Upper lobe of left lung (tissue), 6 donors: Measurements from ENCODE around the gene GTPBP6. TPM values are rescaled to one million over a fixed set of nuclear protein-coding genes. Genes with fewer than 3 reads are reported as not detected.
"Not testable (repeated sequence)": the region's sequence is repeated elsewhere in the genome, so short reads cannot be mapped to it uniquely, and the experiment has no call there.

Source experiments
- ATAC-seq, 2 donors: fragments of 200-7000 bp; cut with Tn5 transposase; one replicate each; pipeline ENCODE4 v1.9.1; 2022; ENCODE audit warnings: mild to moderate bottlenecking in 2 of 2, moderate library complexity in 2 of 2; ENCODE audit not compliant: low FRiP score in 2 of 2
- DNase-seq, 2 donors: peaks; one replicate each; pipeline ENCODE4 v3.0.0-alpha.2; 2019 to 2020
- H3K27ac ChIP-seq, 4 donors: fragments of 200-600 bp; sonication (generic); one replicate each; pipeline ENCODE4 v1.5.1; 2016 to 2019
- H3K27me3 ChIP-seq, 4 donors: fragments of 200-600 bp; sonication (generic); one replicate each; pipeline ENCODE4 v1.5.1; 2017 to 2019
- H3K36me3 ChIP-seq, 4 donors: fragments of 200-600 bp; sonication (generic); one replicate each; pipeline ENCODE4 v1.5.1; 2016 to 2019
- H3K4me1 ChIP-seq, 4 donors: fragments of 200-600 bp; sonication (generic); one replicate each; pipeline ENCODE4 v1.5.1; 2018 to 2019
- H3K4me3 ChIP-seq, 4 donors: fragments of 200-600 bp; sonication (generic); one replicate each; pipeline ENCODE4 v1.5.1; 2017 to 2019; ENCODE audit warnings: mild to moderate bottlenecking in 2 of 4, moderate library complexity in 1 of 4
- H3K9me3 ChIP-seq, 4 donors: fragments of 200-600 bp; sonication (generic); one replicate each; pipeline ENCODE4 v1.5.1; 2018 to 2019
- CTCF ChIP-seq, 6 experiments: fragments of 450-650 bp in 4 of 6; fragments of 200-600 bp in 2 of 6; sonication (generic) in 2 of 6; IDR thresholded peaks; one replicate each; pipeline ENCODE4 v1.5.1; 2016 to 2019; ENCODE audit warnings: antibody characterized with exemption in 6 of 6
- EP300 ChIP-seq, 4 donors: sonication (generic); formaldehyde crosslinking; IDR thresholded peaks; one replicate each; pipeline ENCODE4 v1.5.1; 2017; ENCODE audit warnings: antibody characterized with exemption in 4 of 4, control low read depth in 2 of 4
- POLR2A ChIP-seq, 4 donors: fragments of 450-650 bp; IDR thresholded peaks; one replicate each; pipeline ENCODE4 v1.5.1; 2016 to 2017; ENCODE audit warnings: antibody characterized with exemption in 4 of 4, mild to moderate bottlenecking in 2 of 4
- POLR2AphosphoS5 ChIP-seq, 2 donors: sonication (generic); formaldehyde crosslinking; IDR thresholded peaks; one replicate each; pipeline ENCODE4 v1.5.1; 2017; ENCODE audit warnings: antibody characterized with exemption in 2 of 2
- WGBS, 2 donors: methylation state at CpG; one replicate each; pipeline ENCODE4 v1.1.5; 2017 to 2018; 5-methylcytosine and 5-hydroxymethylcytosine counted together
- total RNA-seq, 6 donors: library from RNA; depleted of rRNA in 4 of 6; stranded (reverse); fragments of >200 nt in 4 of 6; gene quantifications; one replicate each; pipeline versions ENCODE4 v1.1.0 to v1.2.1, GENCODE V29; 2016 to 2021
- donor health status: DM: no; HTN: no; CAD: no; lungs with moderate emphysema.
- donor health status: DM: no; HTN: yes; CAD: no; lungs with severe emphysema.

The GTPBP6 gene
- total RNA-seq, 6 donors from 2014 or later, result 34.6 to 69.9 (median 61.0) TPM

- 95% methylated on average over 12 to 13 of the region's 13 CpGs for WGBS, 2 donors
- peak in 1 of 2 donors; percentile 6 for DNase-seq
- peaks cover 2 to 16% (median 9%) of the 10 kb centered on the region in 4 donors for H3K4me1 ChIP-seq
- H3K27me3 ChIP-seq, result no peaks in the 10 kb centered on the region
- H3K9me3 ChIP-seq, result no peaks in the 10 kb centered on the region
- H3K4me3 ChIP-seq, result no peak overlapping the region
- peaks cover 9 to 25% (median 17%) of the 10 kb centered on the region in 4 donors for H3K36me3 ChIP-seq
- peak in 1 of 2 donors; percentile 28 for ATAC-seq
- TF ChIP-seq POLR2A (IDR thresholded peaks at IDR 0.05), result no peak
- TF ChIP-seq EP300 (IDR thresholded peaks at IDR 0.05), result no peak
- no peak for TF ChIP-seq POLR2AphosphoS5 (IDR thresholded peaks at IDR 0.05)
- TF ChIP-seq CTCF (IDR thresholded peaks at IDR 0.05), result no peak
- H3K27ac ChIP-seq, result no peak overlapping the region
These were observed 33.4 kb downstream of the GTPBP6 start for GRCh38 chrX:285076-285677.

- peak; percentile 91 to 99 for ATAC-seq
- H3K4me1 ChIP-seq, result peaks cover 4 to 16% (median 12%) of the 10 kb centered on the region in 4 donors
- H3K9me3 ChIP-seq, result no peaks in the 10 kb centered on the region
- peak overlapping the region in 3 of 4 donors; percentile 50 to 58 (median 57) for H3K27ac ChIP-seq
- peak; percentile 87 to 93 for DNase-seq
- peaks cover 0 to 6% (median under 1%) of the 10 kb centered on the region in 4 donors for H3K36me3 ChIP-seq
- 3 to 9% methylated on average over 27 of the region's 45 CpGs for WGBS, 2 donors
- H3K27me3 ChIP-seq, result no peaks in the 10 kb centered on the region
- H3K4me3 ChIP-seq, result peak overlapping the region; percentile 20 to 59 (median 50)
- TF ChIP-seq POLR2AphosphoS5 (IDR thresholded peaks at IDR 0.05), result no peak
- TF ChIP-seq EP300 (IDR thresholded peaks at IDR 0.05), result no peak
- TF ChIP-seq POLR2A (IDR thresholded peaks at IDR 0.05), result no peak
- TF ChIP-seq CTCF (IDR thresholded peaks at IDR 0.05), result no peak
These were observed 35.3 kb downstream of the GTPBP6 start for GRCh38 chrX:283115-283845.

- peak overlapping the region in 1 of 4 donors; percentile 31 for H3K4me3 ChIP-seq
- WGBS, 2 donors, result 81 to 86% methylated on average over 21 of the region's 21 CpGs
These were observed 36.5 kb downstream of the GTPBP6 start for GRCh38 chrX:282000-282681.

GRCh38 chrX:281166-281999 lies 37.2 kb downstream of the GTPBP6 start, which contains the start of gene PLCXD1:
TSS of gene PLCXD1 (plus strand) at chrX:281381. CDS start at chrX:284188, 2,807 bp downstream.
- peaks cover 0 to 4% (median 0%) of the 10 kb centered on the region in 4 donors for H3K36me3 ChIP-seq
- H3K27ac ChIP-seq, result no peak within 1 kb of the TSS
- WGBS, 2 donors, result 51 to 56% methylated on average over 20 to 25 of the region's 25 CpGs
- H3K4me1 ChIP-seq, result peaks cover 9 to 20% (median 17%) of the 10 kb centered on the region in 4 donors
- ATAC-seq (no peak), DNase-seq (no peak)
- H3K9me3 ChIP-seq, result no peaks in the 10 kb centered on the region
- H3K4me3 ChIP-seq, result peak within 1 kb of the TSS in 3 of 4 donors; percentile 12 to 31 (median 27)
- no peak for TF ChIP-seq POLR2AphosphoS5 (IDR thresholded peaks at IDR 0.05)
- TF ChIP-seq CTCF (IDR thresholded peaks at IDR 0.05), result no peak
- no peak for TF ChIP-seq POLR2A (IDR thresholded peaks at IDR 0.05)
- no peaks in the 10 kb centered on the region for H3K27me3 ChIP-seq

More at GRCh38 chrX:282000-282681, 36.5 kb downstream of the GTPBP6 start:
- H3K4me1 ChIP-seq, result peaks cover 4 to 16% (median 12%) of the 10 kb centered on the region in 4 donors
- H3K27me3 ChIP-seq, H3K9me3 ChIP-seq, ATAC-seq, H3K36me3 ChIP-seq, H3K27ac ChIP-seq: not testable (repeated sequence)
- peak in 1 of 2 donors; percentile 6 for DNase-seq

GRCh38 chrX:280722-281121 lies 37.9 kb downstream of the GTPBP6 start:
- not testable (repeated sequence) for H3K27me3 ChIP-seq, H3K36me3 ChIP-seq, H3K9me3 ChIP-seq, H3K27ac ChIP-seq, ATAC-seq, DNase-seq
- Histone ChIP-seq H3K4me3 (peak overlapping the region in 3 of 4 donors; percentile 12 to 31 (median 27)), H3K4me1 (peaks cover 13 to 27% (median 20%) of the 10 kb centered on the region in 4 donors)
- WGBS, 2 donors, result no CpG with 5 or more reads among the region's 24 CpGs

- DNase-seq, ATAC-seq, H3K27me3 ChIP-seq, H3K27ac ChIP-seq, H3K36me3 ChIP-seq, H3K9me3 ChIP-seq: not testable (repeated sequence)
- Histone ChIP-seq H3K4me1 (peaks cover 19 to 34% (median 26%) of the 10 kb centered on the region in 4 donors), H3K4me3 (peak overlapping the region in 1 of 4 donors; percentile 5)
- 84 to 90% methylated on average over 22 to 28 of the region's 45 CpGs for WGBS, 2 donors
These were observed 38.6 kb downstream of the GTPBP6 start for GRCh38 chrX:279757-280604.
